Psoas muscle (tissue), 8 donors: ENCODE measurements around the gene MXD4. TPM values are rescaled to one million over a fixed set of nuclear protein-coding genes. Genes with fewer than 3 reads are reported as not detected.

Experiments
- ATAC-seq, 4 donors: fragments of 200-7000 bp; cut with Tn5 transposase; one replicate each; pipeline ENCODE4 v1.9.1; 2020; ENCODE audit warnings: moderate library complexity in 3 of 4, mild to moderate bottlenecking in 2 of 4
- DNase-seq, 2 donors: peaks; one replicate each; pipeline ENCODE4 v3.0.0-alpha.2; 2020
- H3K27ac ChIP-seq: fragments of 200-600 bp; one replicate; pipeline ENCODE4 v1.8.0; 2022
- H3K27me3 ChIP-seq, 3 donors: fragments of 200-600 bp in 1 of 3; one replicate each; pipeline versions ENCODE4 v1.6.1 to v1.8.0; 2013 to 2022; ENCODE audit warnings: low read length in 2 of 3, mild to moderate bottlenecking in 2 of 3, moderate library complexity in 1 of 3; ENCODE audit not compliant: insufficient read depth in 3 of 3
- H3K36me3 ChIP-seq, 2 donors: fragments of 200-600 bp in 1 of 2; one replicate each; pipeline versions ENCODE4 v1.6.1 to v1.8.0; 2013 to 2022; ENCODE audit warnings: low read depth in 1 of 2, mild to moderate bottlenecking in 1 of 2, moderate library complexity in 1 of 2; ENCODE audit not compliant: insufficient read depth in 1 of 2
- H3K4me1 ChIP-seq: fragments of 200-600 bp; one replicate; pipeline ENCODE4 v1.8.0; 2022
- H3K4me3 ChIP-seq: fragments of 200-600 bp; one replicate; pipeline ENCODE4 v1.8.0; 2022; ENCODE audit warnings: mild to moderate bottlenecking
- H3K9me3 ChIP-seq: fragments of 200-600 bp; one replicate; pipeline ENCODE4 v1.8.0; 2022
- CTCF ChIP-seq: fragments of 200-600 bp; IDR thresholded peaks from one replicate; pipeline ENCODE4 v1.8.0; 2022; ENCODE audit warnings: antibody characterized with exemption
- WGBS, 3 donors: extraction: QIAGEN DNeasy Blood & Tissue Kit; methylation state at CpG; one replicate each; pipeline versions ENCODE4 v1.1.6 to v1.1.7; 2013; 5-methylcytosine and 5-hydroxymethylcytosine counted together
- intact Hi-C, 2 donors: fragments of 100-400 bp; cut with DNase I; formaldehyde crosslinking; loops; one replicate each; pipeline versions ENCODE4 v1.11.0 to v1.14.2; 2022
- polyA plus RNA-seq, 3 donors: library from polyadenylated mRNA; stranded (reverse); fragments of 200-250 nt; gene quantifications; one replicate each; pipeline ENCODE4 v1.2.3, GENCODE V29; 2013
- total RNA-seq, 4 donors: library from RNA; stranded (reverse); fragmentation: NEBNext Ultra II Directional in 2 of 4; extraction: Animal tissue kit (Norgen Biotek cat#: 25700) in 2 of 4; gene quantifications; one replicate each; pipeline versions ENCODE4 v1.2.1 to v1.2.4, GENCODE V29; 2021 to 2023
- donor health status: healthy with polysubstance abuse.
- donor health status: DM: no; HTN: no; CAD: no; lungs with moderate emphysema.
- donor health status: Bipolar disorder and iron deficiency.
- donor health status: healthy.
- donor health status: DM: yes; HTN: yes; CAD: no.
- donor health status: DM: no; HTN: no; CAD: no.
- donor health status: DM: no; HTN: no; CAD: no.
- donor health status: DM: yes; HTN: yes; CAD: no.

Gene MXD4
- total and polyA plus RNA-seq, 7 donors: 15.4 to 36.7 (median 29.9) TPM

GRCh38 chr4:2283199-2283711, 21.3 kb upstream of the MXD4 start:
- 90 to 96% (median 96%) methylated on average over 3 of the region's 3 CpGs for WGBS, 3 donors
- H3K4me1 ChIP-seq: no peaks in the 10 kb centered on the region
- no peaks in the 10 kb centered on the region for H3K36me3 ChIP-seq
- ATAC-seq: no peak
- H3K27ac ChIP-seq: no peak overlapping the region
- no peak for DNase-seq
- H3K4me3 ChIP-seq: no peak overlapping the region
- no peaks in the 10 kb centered on the region for H3K27me3 ChIP-seq
- no peaks in the 10 kb centered on the region for H3K9me3 ChIP-seq
- no peak for TF ChIP-seq CTCF
- intact Hi-C loops: loop anchor here in 1 of 2 donors (5.0 kb wide), 1 partner anchor 54 kb away; no protein-coding TSS in a partner anchor

- 50 to 61% (median 59%) methylated on average over 10 of the region's 10 CpGs for WGBS, 3 donors
- no peak for ATAC-seq
Measured at GRCh38 chr4:2281575-2282343, 19.9 kb upstream of the MXD4 start.

GRCh38 chr4:2280531-2281300, 18.8 kb upstream of the MXD4 start:
- ATAC-seq (no peak), DNase-seq (peak in 1 of 2 donors; percentile 9)
- no peaks in the 10 kb centered on the region for H3K4me1 ChIP-seq
- H3K9me3 ChIP-seq: no peaks in the 10 kb centered on the region
- no peaks in the 10 kb centered on the region for H3K27me3 ChIP-seq
- 75 to 83% (median 79%) methylated on average over 13 of the region's 13 CpGs for WGBS, 3 donors
- TF ChIP-seq CTCF: no peak
- no peak overlapping the region for H3K4me3 ChIP-seq
- H3K27ac ChIP-seq: no peak overlapping the region
- H3K36me3 ChIP-seq: no peaks in the 10 kb centered on the region
- intact Hi-C loops: loop anchor here in 1 of 2 donors (5.0 kb wide), 1 partner anchor 57 kb away; no protein-coding TSS in a partner anchor

More at GRCh38 chr4:2281575-2282343, 19.9 kb upstream of the MXD4 start:
- TF ChIP-seq CTCF: no peak
- H3K36me3 ChIP-seq: no peaks in the 10 kb centered on the region
- H3K27ac ChIP-seq: no peak overlapping the region
- H3K27me3 ChIP-seq: no peaks in the 10 kb centered on the region
- intact Hi-C loops: loop anchor here in 1 of 2 donors (5.0 kb wide), 1 partner anchor 56 kb away; no protein-coding TSS in a partner anchor
- H3K4me1 ChIP-seq: no peaks in the 10 kb centered on the region
- no peak overlapping the region for H3K4me3 ChIP-seq
- H3K9me3 ChIP-seq: no peaks in the 10 kb centered on the region
- peak in 1 of 2 donors; percentile 12 for DNase-seq

GRCh38 chr4:2277956-2278355, 16.0 kb upstream of the MXD4 start:
- no peak for ATAC-seq
- intact Hi-C loops: no loop called here

More at GRCh38 chr4:2277956-2278355, 16.0 kb upstream of the MXD4 start:
- Histone ChIP-seq H3K4me1 (no peaks in the 10 kb centered on the region), H3K9me3 (no peaks in the 10 kb centered on the region), H3K36me3 (no peaks in the 10 kb centered on the region), H3K27me3 (no peaks in the 10 kb centered on the region), H3K4me3 (no peak overlapping the region), H3K27ac (no peak overlapping the region)
- 94 to 97% (median 96%) methylated on average over 9 of the region's 9 CpGs for WGBS, 3 donors
- no peak for TF ChIP-seq CTCF
- DNase-seq: no peak
